HG03108 (cell line): Measurements from ENCODE around the gene TMEM42.
"Not testable (repeated sequence)": the region's sequence is repeated elsewhere in the genome, so short reads cannot be mapped to it uniquely, and the experiment has no call there.

Experiments
- ATAC-seq: cut with Tn5 transposase; IDR thresholded peaks from one replicate; pipeline ENCODE4 v1.9.1; 2021; ENCODE audit warnings: moderate library complexity; ENCODE audit not compliant: unreplicated experiment

Gene TMEM42

DNA sequence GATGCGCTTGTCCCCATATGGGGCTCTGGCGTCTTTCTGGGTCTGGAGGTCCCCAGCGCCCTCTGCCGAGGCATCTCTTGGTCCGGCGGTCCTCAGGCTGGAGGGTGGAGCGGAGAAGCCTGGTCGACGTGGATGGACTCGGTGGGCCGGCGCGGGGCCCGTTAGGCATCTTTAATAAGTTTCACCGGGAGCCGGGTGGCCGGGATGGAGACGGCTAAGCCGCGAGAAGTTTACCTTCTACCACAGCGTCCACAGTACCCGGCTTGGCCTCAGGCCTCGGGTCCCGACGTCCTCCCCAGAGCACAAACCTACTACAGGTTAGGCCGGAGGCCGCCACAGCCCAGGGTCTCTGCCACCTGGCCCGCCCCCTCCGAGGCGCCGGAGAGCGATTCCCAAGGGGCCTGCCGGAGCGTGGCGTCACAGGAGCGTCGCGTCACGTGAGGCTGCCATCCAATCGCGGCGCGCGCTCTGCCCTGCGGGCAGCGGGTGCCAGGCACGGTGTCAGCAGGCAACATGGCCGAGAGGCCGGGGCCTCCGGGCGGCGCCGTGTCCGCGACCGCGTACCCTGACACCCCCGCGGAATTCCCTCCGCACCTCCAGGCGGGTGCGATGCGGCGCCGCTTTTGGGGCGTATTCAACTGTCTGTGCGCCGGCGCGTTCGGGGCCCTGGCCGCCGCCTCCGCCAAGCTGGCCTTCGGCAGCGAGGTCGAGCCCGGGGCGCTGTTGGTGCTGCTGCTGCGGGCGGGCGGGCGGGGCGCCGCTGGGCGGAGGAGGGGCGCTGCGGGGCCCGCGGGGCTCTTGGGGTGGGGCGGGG, at the start of gene TMEM42:
TSS of gene TMEM42 (plus strand) at position 501 of the 814 bp plus-strand sequence. CDS start at position 514, 13 bp downstream.
- peak; percentile 95 for ATAC-seq

DNA sequence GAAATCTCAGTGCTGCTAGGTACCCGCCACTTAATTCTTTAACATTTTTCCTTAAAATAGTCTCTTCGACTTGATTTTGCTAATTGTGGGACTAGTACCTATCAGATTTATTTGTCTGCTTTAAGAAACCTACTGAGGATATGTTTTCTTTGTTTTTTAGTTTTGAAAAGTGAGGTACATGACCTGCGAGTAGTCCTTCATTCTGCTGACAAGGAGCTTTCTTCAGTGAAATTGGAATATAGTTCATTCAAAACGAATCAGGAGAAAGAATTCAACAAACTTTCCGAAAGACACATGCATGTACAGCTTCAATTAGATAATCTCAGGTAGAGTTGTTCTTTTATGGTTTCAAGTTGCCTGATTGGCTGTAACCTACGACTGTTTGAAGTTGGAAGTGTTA, 47.0 kb upstream of the TMEM42 start:
- no peak for ATAC-seq

- not testable (repeated sequence) for ATAC-seq
These were observed 45.4 kb upstream of the TMEM42 start for GRCh38 chr3:44816334-44816733.

- not testable (repeated sequence) for ATAC-seq
These were observed 40.5 kb upstream of the TMEM42 start for GRCh38 chr3:44821206-44821605.

GRCh38 chr3:44825264-44825925, 36.3 kb upstream of the TMEM42 start:
- no peak for ATAC-seq

DNA sequence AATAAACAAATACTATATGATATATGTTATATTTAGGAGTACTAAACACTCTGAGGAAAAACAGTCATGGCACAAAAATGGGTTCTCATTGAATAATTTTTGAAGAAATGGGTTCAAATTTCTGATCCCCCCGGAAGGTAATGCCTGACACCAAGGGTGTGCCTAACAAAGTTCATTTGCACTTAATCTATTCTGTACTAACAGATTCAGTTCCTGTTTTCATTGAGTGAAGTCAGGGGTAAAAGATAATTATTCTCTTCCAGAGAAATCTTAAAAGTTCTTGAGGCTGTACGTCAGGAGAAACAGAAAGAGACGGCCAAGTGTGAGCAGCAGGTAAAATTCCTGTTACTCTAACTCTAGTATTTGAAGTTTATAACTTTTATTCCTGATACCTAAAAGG, 34.5 kb upstream of the TMEM42 start:
- ATAC-seq: no peak

DNA sequence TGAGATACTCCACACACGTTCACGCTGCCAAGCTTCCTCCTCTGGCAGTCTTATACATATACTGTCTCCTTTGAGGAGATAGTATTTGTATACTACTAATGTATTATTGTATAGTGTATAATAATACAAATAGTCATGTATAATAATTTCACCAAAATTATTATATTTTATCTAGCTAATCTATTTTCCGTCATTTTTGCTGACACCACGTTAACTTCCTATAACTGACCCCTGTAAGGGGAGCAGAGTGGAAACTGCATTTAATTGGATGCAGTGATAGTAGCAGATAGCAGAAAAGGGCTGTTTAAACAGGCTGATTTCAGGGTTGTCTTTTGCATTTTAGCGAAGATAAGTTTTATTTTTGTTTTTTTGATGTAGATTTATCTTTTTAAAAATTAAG, 30.5 kb upstream of the TMEM42 start:
- no peak for ATAC-seq

DNA sequence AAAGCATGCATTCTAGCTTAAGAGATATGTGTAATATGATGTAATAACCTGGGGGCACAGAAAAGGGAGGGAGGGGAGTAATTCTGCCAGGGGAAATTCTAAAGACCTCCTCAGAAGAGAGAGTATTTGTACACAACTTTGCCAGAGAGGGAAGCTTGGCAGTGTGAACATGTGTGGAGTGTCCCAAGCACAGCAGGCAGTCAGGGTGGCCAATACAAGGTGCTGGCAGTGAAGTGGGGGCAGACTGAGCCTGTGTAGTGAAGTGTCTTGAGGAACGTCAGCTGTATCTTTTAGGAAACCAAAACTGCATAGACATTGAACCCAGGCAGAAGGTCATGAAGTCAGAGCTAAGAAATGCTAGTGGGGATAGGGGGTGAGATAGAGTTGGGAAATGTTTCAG, 29.7 kb upstream of the TMEM42 start:
- ATAC-seq: no peak

- ATAC-seq: no peak
These were observed 28.7 kb upstream of the TMEM42 start for GRCh38 chr3:44832965-44833364.

- no peak for ATAC-seq
These were observed 28.3 kb upstream of the TMEM42 start for GRCh38 chr3:44833394-44833793.

DNA sequence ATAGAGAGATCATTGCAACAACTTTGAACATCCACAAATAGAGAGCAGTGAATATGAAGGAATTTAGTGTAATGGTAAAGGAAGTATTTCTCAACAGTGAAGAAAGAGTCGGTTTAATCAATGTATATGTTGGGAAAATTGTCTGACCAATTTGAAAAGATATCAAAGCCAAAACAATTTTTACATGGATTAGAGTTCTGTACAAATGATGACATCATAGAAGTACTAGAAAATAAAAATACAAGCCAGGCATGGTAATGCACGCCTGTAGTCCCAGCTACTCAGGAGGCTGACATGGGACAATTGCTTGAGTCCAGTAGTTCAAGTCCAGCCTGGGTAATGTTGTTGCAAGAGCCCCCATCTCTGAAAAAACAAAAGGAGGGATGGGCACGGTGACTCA, 26.0 kb upstream of the TMEM42 start:
- no peak for ATAC-seq

DNA sequence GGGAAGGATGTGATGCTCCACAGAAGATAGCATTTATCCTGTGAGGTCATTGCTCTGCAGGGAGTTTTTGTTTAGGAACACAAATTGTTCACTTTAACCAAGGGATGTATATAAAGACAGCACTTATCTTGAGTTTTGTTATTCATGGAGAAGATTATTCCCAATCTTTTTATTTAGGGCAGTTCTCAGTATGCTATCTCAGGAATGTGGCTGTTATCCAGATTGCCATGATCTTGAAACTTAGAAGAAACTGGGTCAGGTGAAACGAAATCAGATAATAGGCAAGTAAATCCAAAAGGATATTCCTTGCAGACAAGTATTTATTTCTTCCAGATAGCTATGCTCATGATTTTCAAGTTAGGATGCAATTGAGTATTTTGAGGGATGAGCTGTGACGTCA, 19.3 kb upstream of the TMEM42 start:
- no peak for ATAC-seq

- ATAC-seq: no peak
These were observed 15.9 kb upstream of the TMEM42 start for GRCh38 chr3:44845528-44846520.

DNA sequence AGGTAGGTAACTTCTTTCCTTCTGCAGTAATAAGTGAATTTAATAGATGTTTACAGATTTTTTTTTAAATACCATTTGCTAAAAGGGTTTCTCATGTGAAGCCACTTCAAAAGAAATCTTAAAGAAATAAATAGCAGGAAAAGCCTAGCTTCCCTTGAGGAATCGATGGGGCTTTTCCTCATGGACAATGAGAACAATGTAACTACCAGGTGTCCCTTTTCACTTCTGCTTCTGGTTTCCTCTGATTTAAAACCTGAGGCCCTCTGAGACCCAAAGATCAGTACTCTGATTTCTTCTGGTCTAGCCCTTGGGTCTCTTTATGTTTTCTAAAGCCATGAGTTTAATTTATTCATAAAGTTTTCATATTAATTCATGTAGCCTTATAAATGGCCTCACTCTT, 13.1 kb upstream of the TMEM42 start:
- ATAC-seq: no peak

DNA sequence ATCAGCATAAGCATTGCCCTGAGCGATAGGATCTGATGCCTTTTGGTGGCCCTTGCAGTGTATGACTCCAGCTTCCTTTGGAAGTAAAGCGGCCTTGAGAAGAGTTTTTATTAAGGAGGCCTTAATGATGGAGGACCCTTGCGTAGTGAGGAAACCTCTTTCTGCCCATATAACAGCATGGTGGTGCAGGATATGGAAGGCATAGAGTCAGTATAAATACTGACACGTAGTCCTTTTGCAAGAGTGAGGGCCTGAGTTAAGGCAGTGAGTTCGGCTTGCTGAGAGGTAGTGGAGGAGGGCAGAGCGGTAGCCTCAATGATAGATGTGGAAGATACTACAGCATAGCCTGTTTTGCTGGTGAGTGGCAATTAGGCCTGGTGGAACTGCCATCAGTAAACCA, 5.0 kb upstream of the TMEM42 start:
- not testable (repeated sequence) for ATAC-seq

GRCh38 chr3:44860117-44860516, 1.6 kb upstream of the TMEM42 start:
- ATAC-seq: no peak

GRCh38 chr3:44862226-44862637, 520 bp downstream of the TMEM42 start:
- peak; percentile 20 for ATAC-seq

GRCh38 chr3:44865272-44866035, 3.7 kb downstream of the TMEM42 start:
- ATAC-seq: no peak

- ATAC-seq: no peak
These were observed 5.9 kb downstream of the TMEM42 start for GRCh38 chr3:44867421-44868111.
